22Rv1 (cell line): ENCODE measurements around the gene MEGF11.

Experiments
- CTCF ChIP-seq: fragments of 450-650 bp; IDR thresholded peaks from 2 replicates; pipeline ENCODE4 v1.5.1; 2017; ENCODE audit warnings: mild to moderate bottlenecking
- ZFX ChIP-seq: fragments of 450-650 bp; IDR thresholded peaks from 2 replicates; pipeline ENCODE4 v1.6.1; 2017; ENCODE audit warnings: antibody characterized with exemption, borderline replicate concordance

- TF ChIP-seq CTCF (no peak), ZFX (no peak)
Measured at GRCh38 chr15:66186049-66186825, 67.3 kb downstream of the MEGF11 start.
